Measurements from ENCODE around the gene MYL6B.

The MYL6B gene

DNA sequence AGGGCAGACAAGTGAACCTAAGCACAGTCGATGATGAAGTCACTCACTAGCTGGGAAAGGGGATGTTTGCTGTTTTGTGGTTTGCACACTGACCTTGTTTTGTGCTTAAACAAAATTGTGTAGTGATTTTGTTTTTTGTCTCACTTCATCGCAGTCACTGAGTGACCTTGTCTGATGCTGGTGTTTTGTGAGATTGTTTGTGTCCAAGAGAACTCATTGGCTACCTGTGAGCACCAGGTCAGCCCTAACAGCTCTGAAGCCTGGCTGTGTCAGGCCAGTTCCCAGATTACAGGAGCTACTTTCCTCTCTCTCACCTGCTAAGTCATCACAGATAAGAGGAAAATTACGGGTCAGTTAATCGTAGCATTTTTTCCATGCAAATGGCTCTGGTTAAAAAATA, 28.3 kb upstream of the MYL6B start:
- no peak for DNase-seq

DNA sequence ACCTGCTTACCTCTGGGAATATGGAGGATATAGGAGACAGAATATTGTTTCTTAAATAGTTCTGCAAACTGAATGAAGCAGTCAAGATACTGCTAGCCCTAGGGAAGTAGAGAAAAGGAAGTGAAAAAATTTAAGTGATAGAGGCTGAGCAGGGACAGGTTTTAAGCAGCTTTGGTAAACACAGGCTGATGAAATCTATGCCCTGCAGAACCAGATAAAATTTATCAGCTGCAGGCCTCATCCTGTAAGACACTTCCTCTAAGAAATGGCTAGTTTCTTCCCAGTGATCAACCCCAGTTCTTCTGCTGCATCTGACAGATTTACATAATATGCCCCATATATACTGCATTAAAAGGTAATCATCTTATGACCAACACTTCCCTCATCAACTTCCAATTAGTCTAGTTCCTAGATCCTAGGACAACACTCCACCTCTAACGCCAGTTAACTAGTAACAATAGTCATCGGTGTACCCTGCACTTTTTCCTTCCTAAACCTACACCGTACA, 25.6 kb upstream of the MYL6B start:
- DNase-seq, result no peak

DNA sequence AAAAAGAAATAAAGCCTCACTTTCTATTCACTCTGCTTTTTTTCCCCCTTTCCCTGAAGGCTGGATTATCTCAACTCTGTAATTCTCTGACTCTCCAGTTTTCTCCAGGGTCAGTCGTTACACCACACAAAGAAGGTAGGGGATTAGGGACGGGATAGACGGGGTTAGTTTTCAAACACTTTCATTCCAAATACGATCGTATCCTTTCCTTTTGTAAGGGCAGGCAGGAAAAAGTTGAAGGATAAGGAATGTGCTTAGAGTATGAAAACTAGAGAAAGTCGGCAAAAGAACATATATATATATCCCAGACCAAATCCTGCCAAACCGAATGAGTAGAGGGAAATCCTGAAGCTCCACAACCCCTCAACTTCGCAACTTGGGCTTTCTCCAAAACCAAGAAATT, 24.9 kb upstream of the MYL6B start:
- no peak for DNase-seq

DNA sequence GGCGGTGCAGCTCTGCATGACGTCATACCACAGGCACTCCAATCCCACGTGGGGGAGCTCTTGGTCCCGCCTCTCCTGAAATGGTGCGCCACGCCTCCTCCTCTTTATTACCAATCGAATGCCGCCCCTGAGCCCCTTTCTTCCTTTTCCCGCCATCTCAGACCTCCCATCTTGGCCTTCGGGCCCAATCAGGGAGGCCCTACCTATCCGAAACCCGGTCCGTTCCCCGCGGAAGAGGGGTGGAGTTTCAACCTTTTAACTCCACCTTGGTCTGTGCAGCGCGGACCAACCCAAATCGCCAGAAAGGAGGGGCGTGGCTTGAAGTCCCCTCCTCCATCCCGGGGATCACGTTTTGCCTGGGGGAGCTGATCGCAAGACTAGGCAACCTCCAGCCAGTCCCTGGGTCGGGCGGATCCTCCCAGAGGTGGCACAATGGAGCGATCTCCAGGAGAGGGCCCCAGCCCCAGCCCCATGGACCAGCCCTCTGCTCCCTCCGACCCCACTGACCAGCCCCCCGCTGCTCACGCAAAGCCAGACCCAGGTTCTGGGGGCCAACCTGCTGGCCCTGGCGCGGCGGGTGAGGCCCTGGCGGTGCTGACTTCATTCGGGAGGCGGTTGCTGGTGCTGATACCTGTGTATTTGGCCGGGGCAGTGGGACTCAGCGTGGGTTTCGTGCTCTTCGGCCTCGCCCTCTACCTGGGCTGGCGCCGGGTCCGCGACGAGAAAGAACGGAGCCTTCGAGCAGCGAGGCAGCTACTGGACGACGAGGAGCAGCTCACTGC, 24.3 kb upstream of the MYL6B start, which contains the start of gene ESYT1:
Gene ESYT1, plus strand, starts transcription at position 380 of the 782 bp plus-strand sequence. Its CDS starts 53 bp downstream, at position 433.
- peak; percentile 94 for DNase-seq

DNA sequence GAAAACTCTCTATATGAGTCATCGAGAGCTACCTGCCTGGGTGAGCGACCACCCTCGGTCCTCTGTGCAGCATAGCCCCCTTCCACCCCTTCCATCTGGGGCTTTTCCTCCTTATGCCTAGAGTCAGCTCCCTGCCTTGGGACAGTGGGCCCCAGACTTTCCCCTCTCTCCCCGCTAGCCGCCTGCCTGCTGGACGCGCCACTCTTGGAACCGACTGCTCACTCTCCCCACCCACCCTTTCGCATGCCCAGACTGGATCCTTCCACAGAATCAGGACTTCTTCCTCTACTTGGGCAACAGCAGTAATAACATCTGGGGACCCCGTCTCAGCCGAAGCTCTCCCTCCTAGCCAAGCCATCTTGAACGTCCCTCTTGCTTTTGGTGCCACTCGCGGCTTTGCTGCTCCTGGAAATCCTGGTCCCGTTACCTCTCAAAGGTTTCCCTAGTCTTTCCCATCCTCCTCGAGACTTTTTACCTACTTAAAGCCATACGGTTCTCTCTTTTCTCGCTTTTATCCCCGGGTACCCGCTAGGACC, 23.6 kb upstream of the MYL6B start:
- DNase-seq, result no peak

DNA sequence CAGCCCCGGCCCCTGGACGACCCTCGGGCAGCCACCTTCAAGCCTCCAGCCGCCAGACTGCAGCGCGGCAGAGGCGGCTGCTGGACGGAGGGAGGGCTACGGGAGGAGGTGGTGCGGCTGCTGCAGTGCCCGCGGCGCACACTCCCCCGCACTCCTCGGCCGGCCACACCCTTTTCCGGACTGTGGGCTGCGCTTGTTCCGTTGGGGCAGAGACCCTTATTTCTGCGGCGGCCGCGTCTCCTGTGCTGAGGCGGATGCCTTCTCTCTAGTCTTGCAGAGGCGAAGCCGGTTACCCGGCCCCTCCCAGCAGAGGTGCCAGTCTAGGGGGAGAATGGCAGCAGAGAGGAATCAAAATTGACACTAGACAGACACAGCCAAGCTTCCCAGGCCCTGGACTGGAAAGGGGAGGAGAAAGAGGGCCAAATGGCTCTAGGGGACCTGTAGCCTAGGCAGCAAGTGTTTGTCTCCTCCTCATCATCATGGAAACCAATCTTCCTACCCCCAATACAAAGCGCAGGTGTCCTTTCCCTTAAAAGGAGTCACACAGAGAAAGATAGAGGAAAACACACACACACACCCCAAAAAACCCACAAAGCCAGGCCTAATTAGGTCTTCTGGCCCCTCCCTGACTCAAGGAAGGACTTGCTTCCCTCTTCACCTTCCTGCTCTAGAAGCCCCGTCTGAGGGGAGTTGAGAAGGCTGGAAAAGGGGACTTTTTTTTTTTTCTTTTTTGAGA, 23.0 kb upstream of the MYL6B start:
- peak; percentile 29 for DNase-seq

DNA sequence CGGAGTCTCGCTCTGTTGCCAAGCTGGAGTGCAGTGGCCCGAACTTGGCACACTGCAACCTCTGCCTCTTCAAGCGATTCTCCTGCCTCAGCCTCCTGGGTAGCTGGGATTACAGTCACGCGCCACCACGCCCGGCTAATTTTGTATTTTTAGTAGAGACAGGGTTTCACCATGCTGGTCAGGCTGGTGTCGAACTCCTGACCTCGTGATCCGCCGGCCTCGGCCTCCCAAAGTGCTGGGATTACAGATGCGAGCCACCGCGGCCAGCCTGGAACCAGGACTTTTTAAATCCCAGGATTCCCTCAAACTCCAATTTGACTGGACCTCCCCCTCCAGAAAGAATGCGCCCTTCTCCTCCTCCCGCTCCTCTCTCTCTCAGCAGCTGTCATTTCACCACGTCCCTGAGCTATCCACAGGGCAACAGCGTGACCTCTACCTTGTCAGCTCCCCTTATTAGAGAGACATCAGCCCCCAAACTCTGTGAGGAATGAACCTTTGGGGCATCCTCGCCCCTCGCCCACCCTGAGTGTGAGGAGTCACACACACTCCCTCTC, 22.4 kb upstream of the MYL6B start:
- DNase-seq, result no peak

DNA sequence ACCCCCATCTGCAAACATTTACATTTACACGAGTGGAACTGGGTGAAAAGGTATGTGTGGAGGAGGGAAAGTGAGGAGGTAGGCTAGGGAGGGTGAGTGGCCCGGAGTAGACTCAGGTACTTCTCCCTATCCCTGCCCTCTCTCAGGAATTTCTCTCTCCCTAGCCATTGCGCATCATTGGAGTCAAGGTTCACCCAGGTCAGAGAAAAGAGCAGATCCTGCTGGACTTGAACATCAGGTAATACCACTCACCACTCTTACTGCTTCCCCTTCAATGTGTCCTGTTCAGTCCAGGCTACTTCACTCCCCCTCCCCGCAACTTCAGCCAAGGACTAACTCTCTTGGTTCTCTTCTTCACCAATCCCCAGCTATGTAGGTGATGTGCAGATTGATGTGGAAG, 21.5 kb upstream of the MYL6B start:
- no peak for DNase-seq

DNA sequence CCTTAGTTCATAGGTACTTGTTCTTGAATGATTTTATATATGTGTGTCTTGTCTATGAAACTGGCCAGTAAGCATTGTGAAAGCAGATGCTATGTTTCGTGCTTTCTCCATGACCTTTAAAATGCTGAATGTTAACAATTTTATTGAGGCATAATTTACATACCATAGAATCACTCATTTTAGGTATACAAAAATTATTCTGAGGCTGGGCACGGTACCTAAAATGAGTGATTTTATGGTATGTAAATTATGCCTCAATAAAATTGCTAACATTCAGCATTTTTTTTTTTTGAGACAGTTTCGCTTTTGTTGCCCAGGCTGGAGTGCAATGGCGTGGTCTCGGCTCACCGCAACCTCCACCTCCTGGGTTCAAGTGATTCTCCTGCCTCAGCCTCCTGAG, 17.5 kb upstream of the MYL6B start:
- DNase-seq, result no peak

DNA sequence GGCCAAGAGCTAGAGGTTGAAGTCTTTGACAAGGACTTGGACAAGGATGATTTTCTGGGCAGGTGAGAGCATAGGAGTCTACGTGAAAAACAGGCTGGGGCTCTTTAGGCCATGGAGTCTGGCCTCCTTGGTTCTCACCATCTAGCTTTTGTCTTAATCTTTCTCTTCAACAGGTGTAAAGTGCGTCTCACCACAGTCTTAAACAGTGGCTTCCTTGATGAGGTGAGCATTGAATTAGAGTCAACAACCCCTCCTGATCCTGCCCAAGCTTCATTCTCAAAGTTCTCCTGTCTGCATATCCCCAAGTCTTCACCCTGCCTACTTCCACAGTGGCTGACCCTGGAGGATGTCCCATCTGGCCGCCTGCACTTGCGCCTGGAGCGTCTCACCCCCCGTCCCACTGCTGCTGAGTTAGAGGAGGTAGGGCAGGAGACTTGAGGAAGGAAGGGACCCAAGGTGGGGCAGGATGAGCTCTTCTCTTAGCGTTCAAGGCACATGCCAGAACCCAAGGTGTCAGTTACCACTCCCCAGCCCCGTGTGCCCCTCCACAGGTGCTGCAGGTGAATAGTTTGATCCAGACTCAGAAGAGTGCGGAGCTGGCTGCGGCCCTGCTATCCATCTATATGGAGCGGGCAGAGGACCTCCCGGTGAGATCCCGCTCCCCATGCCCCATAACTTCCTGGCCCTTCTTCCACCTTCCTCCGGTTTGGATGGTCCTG, 14.4 kb upstream of the MYL6B start:
- no peak for DNase-seq

DNA sequence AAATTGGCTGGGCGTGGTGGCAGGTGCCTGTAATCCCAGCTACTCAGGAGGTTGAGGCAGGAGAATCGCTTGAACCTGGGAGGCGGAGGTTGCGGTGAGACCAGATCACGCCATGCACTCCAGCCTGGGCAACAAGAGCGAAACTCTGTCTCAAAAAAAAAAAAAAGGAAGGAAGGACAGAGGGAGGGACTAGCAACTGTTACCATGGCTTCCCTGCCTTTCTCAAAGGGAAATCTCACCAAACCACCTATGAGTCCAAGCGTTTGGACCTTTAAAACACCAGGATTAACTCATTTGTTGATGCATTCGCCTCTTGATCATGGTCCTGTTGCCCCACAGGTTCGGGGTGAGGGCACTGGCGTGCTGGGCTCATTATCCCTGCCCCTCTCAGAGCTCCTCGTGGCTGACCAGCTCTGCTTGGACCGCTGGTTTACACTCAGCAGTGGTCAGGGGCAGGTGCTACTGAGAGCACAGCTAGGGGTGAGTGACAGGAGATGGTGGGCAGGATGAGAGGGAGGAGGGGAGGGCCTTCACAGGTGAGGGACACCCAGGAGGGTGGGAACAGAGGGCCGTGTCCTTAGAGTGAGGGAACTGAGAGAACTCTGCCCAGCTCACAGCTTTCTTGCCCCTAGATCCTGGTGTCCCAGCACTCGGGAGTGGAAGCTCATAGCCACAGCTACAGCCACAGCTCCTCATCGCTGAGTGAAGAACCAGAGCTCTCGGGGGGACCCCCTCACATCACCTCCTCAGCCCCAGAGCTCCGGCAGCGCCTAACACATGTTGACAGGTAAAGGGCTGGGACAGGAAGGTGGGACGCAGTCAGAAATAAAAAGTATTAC, 10.2 kb upstream of the MYL6B start:
- DNase-seq, result no peak

DNA sequence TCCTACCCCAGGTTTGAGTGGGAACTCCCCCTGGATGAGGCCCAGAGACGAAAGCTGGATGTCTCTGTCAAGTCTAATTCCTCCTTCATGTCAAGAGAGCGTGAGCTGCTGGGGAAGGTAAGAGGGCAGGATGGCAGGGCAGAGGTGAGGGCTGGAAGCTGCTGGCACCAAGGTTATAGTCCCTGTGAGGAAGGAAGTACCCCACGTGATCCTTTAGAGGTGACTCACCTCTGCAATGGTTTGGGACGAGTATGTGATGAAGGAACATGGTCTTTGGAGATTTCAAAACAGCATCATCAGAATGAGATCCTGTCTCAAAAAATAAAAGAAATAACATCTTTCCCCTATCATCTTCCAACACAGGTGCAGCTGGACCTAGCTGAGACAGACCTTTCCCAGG, 9.2 kb upstream of the MYL6B start:
- no peak for DNase-seq

DNA sequence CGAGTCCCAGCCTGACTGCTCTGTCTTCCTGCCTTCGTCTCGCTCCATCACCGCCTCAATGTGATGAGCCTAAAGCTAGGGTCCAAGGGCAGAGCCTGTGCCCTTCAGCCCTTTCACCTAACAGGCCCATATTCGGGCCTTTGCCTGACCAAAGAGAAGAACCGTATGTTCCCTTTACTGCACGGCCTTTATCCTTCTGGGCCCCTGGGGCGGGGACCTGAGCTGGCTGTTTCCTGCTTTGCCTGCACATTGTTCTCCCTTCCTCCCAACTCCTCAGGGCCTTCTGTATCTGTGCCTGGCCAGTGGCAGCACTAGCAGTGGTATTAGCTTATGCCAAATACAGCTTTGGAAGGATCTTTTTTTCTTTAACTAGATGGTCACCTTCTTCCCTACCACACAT, 8.5 kb upstream of the MYL6B start:
- no peak for DNase-seq

DNA sequence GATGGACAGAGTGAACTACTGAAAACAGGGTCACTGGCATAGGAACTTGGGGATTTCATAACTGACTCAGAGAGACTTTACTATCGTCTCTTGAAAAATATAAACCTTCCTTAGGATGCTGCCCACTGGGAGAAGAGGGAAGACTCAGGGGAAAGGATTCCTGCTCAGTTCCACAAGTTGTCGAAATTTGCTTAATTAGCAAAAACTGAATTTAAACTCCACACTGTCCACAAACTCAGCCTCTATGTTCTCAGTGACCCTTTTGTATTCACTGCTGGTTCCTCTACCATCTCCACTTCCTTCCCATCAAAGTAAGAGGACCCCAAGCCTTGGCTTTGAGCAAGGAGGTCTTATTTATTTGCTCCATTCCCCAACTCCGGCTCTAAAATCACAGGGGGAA, 7.2 kb upstream of the MYL6B start:
- no peak for DNase-seq

DNA sequence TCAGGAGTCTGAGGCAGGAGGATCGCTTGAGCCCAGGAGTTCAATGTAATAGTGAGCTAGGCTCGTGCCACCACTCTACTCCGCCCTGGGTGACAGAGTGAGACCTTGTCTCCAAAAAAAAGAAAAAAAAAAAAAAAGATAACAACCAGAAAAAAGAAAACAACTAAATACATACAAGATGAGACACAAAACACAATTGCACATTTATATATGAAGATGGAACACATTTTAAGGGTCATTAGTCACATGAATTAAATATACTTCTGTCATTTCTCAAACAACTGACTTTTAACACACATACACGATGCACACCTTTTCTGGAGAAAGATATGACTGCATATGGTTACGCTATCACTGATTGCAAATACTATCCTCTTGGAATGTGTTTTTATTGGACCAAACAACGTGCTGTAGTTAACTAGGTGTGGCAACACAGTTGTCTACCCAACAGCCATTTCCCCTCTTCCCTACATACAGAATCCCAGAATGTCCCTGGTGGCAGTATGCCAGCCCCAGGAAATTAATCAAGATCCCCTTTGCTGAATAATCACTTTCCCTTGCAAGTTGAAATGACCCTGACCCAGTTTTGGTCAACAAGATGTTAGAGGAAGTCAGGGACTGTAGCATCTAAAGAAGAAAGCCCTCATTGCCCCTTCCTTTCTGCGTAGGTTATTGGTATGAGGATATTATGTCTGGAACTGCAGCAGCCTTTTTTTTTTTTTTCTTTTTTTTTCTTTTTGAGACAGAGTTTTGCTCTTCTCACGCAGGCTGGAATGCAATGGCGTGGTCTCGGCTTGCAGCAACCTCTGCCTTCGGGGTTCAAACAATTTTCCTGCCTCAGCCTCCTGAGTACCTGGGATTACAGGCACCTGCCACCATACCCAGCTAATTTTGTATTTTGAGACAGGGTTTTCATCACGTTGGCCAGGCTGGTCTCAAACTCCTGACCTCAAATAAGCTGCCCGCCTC, 5.6 kb upstream of the MYL6B start:
- DNase-seq, result no peak

DNA sequence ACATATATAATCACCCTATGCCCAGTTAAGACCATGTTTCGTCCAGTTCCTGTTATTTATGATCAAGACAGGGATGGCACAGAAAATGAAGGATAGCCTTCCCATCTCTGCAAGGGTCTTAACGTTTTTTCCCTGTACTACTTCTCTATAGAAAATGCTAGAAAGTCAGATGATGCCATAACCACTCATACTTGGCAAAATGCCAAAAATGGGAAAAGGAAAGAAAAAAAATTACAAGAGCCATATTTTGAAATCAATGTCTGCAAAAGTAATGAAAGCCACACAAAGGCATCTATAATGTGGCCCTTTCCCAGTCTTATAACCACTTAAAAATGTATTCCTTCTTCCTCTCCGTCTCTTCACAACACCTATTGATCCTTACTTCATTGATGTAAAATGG, 1.8 kb upstream of the MYL6B start:
- DNase-seq, result no peak

DNA sequence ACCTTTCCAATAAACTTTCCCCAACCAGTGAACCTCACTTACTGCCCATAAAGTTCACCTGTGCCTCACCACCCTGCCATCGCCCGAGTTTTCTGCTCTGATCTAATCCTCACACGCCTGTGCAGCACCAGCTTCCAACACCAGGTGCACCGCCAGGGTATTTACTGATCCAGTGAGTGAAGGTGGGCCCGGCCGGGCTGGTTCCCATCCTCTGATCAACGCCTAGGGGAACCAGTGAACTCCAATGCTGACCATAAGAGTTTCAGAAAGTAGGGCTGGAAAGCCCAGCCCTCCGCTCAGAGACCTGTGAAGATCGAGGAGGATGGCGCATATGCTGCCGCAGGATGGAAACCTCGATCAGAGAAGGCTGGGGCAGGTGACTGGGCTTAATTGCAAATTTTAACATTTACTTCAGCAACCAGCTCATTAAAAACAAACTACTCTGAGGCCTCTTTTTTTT, 685 bp upstream of the MYL6B start:
- DNase-seq, result peak; percentile 42

DNA sequence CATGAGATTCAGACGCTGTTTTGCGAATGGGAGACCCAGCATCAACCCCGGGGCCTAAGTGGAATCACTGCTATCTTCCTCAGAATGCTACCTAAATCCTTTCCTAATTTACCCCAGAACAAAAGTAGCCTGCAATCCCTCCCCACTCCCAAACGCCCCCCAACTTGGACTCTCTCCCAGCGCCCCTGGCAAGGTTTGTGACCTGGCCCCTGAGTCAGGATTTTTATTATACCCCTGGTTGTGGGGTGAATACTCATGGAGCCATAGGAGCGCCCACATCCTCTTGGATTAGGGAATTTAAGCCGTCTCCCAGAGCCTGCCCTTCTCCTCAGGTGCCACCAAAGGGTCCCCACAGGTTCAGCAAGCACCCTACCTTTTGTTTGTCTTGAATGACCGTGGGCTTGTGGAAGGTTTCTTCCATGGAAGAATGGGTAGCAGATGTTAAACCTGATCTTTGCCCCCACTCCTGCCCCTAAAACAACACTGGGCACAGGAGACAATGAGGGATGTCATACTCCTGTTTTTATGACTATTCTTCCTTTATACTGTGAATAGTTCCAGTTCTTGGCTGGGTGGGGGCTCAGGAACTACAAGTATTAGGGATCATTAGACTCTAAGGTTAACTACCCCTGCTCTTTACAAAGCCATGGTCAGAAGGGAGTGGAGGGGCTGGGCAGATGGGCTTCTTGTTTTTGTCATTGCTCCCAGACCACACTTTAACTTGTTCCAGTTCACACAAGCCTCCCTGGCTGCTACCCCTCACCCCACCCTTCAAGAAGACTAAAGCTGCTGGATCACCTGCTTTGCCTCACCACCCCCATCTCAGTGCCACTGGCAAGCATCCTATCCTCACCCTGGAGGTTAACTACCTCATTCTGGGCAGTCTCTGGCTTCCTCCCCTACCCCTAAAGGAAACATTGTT, 630 bp downstream of the MYL6B start:
- no peak for DNase-seq

DNA sequence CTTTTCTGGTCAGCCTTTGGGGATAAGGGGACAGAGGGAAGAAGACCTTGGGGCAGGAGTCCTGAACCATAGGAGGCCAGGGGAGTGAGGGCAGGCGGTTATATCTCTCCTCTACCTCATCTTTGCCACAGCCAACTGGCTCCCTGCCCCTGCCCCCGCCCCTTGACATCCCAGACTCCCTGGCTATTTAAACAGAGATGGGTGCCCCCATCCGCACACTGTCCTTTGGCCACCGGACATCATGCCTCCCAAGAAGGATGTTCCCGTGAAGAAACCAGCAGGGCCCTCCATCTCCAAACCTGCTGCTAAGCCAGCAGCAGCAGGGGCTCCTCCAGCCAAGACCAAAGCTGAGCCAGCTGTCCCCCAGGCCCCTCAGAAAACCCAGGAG, 1.3 kb downstream of the MYL6B start:
- no peak for DNase-seq

Data from NCI-H1105 treated with DMSO at 0.1 percent for 48 hours (cell line).